HUES48 (cell line): ENCODE data around the gene SKA2.
A peak's percentile ranks its signal among the peaks of the same experiment; 100 is the strongest.
"Not testable (repeated sequence)": the region's sequence is repeated elsewhere in the genome, so short reads cannot be mapped to it uniquely, and the experiment has no call there.

Source experiments
- H3K27ac ChIP-seq: one replicate; pipeline ENCODE4 v1.7.0; 2013; ENCODE audit warnings: low read depth, low read length, inconsistent platforms
- H3K27me3 ChIP-seq: 2 replicates; pipeline ENCODE4 v1.6.1; 2013; ENCODE audit warnings: mild to moderate bottlenecking, low read length; ENCODE audit not compliant: control insufficient read depth, insufficient read depth
- H3K36me3 ChIP-seq: 2 replicates; pipeline ENCODE4 v1.6.1; 2013; ENCODE audit warnings: low read length; ENCODE audit not compliant: control insufficient read depth, insufficient read depth
- H3K4me1 ChIP-seq: 2 replicates; pipeline ENCODE4 v1.6.1; 2013; ENCODE audit warnings: mild to moderate bottlenecking, low read length; ENCODE audit not compliant: control insufficient read depth, insufficient read depth
- H3K4me3 ChIP-seq: 2 replicates; pipeline ENCODE4 v1.5.1; 2013; ENCODE audit warnings: mild to moderate bottlenecking, low read depth, low read length
- H3K9ac ChIP-seq: 2 replicates; pipeline ENCODE4 v1.6.1; 2013; ENCODE audit warnings: mild to moderate bottlenecking, low read depth, low read length, moderate library complexity
- H3K9me3 ChIP-seq: 2 replicates; pipeline ENCODE4 v1.6.1; 2013; ENCODE audit warnings: low read length; ENCODE audit not compliant: control insufficient read depth, insufficient read depth

The SKA2 gene

GRCh38 chr17:59154721-59155438 is at the start of gene SKA2:
TSS of gene SKA2 (minus strand) at chr17:59155186. CDS start at chr17:59155163, 23 bp downstream.
- Histone ChIP-seq H3K9ac (peak within 1 kb of the TSS; percentile 88), H3K27me3 (no peaks in the 10 kb centered on the region), H3K36me3 (0 out of 2 replicates have a peak, but pooled peaks cover 4% of the 10 kb centered on the region), H3K4me3 (peak within 1 kb of the TSS; percentile 68), H3K27ac (peak within 1 kb of the TSS; percentile 98), H3K4me1 (peaks cover 26% of the 10 kb centered on the region), H3K9me3 (no peaks in the 10 kb centered on the region)

- H3K36me3 ChIP-seq, result peaks cover 54% of the 10 kb centered on the region
- H3K4me1 ChIP-seq, result no peaks in the 10 kb centered on the region
- H3K4me3 ChIP-seq, result no peak overlapping the region
These were observed 47.3 kb upstream of the SKA2 start for GRCh38 chr17:59202320-59202719.

GRCh38 chr17:59199398-59199797 is 44.4 kb upstream of the SKA2 start:
- no peak overlapping the region for H3K27ac ChIP-seq
- H3K9ac ChIP-seq, result no peak overlapping the region
- H3K36me3 ChIP-seq, result peaks cover 79% of the 10 kb centered on the region
- H3K9me3 ChIP-seq, result no peaks in the 10 kb centered on the region
- no peak overlapping the region for H3K4me3 ChIP-seq
- no peaks in the 10 kb centered on the region for H3K27me3 ChIP-seq
- H3K4me1 ChIP-seq, result no peaks in the 10 kb centered on the region

More at GRCh38 chr17:59202320-59202719, 47.3 kb upstream of the SKA2 start:
- H3K9ac ChIP-seq, result no peak overlapping the region
- H3K9me3 ChIP-seq, result no peaks in the 10 kb centered on the region
- H3K27ac ChIP-seq, result no peak overlapping the region
- H3K27me3 ChIP-seq, result no peaks in the 10 kb centered on the region

- no peaks in the 10 kb centered on the region for H3K27me3 ChIP-seq
- peaks cover 79% of the 10 kb centered on the region for H3K36me3 ChIP-seq
- H3K4me3 ChIP-seq, result no peak overlapping the region
- H3K9me3 ChIP-seq, result no peaks in the 10 kb centered on the region
- H3K4me1 ChIP-seq, result no peaks in the 10 kb centered on the region
- H3K27ac ChIP-seq, result no peak overlapping the region
- H3K9ac ChIP-seq, result no peak overlapping the region
These were observed 38.4 kb upstream of the SKA2 start for GRCh38 chr17:59193336-59193862.

- no peak overlapping the region for H3K9ac ChIP-seq
- H3K27ac ChIP-seq, result no peak overlapping the region
- H3K4me3 ChIP-seq, result no peak overlapping the region
- no peaks in the 10 kb centered on the region for H3K9me3 ChIP-seq
- H3K4me1 ChIP-seq, result no peaks in the 10 kb centered on the region
- no peaks in the 10 kb centered on the region for H3K27me3 ChIP-seq
- peaks cover 77% of the 10 kb centered on the region for H3K36me3 ChIP-seq
These were observed 35.8 kb upstream of the SKA2 start for GRCh38 chr17:59190806-59191205.

GRCh38 chr17:59186850-59187249 is 31.9 kb upstream of the SKA2 start:
- H3K27me3 ChIP-seq, result no peaks in the 10 kb centered on the region
- no peak overlapping the region for H3K9ac ChIP-seq
- H3K4me3 ChIP-seq, result no peak overlapping the region
- H3K27ac ChIP-seq, result no peak overlapping the region
- peaks cover 59% of the 10 kb centered on the region for H3K36me3 ChIP-seq
- no peaks in the 10 kb centered on the region for H3K4me1 ChIP-seq
- H3K9me3 ChIP-seq, result no peaks in the 10 kb centered on the region

- Histone ChIP-seq H3K9ac (no peak overlapping the region), H3K9me3 (no peaks in the 10 kb centered on the region), H3K4me1 (no peaks in the 10 kb centered on the region), H3K4me3 (no peak overlapping the region), H3K36me3 (peaks cover 52% of the 10 kb centered on the region), H3K27me3 (no peaks in the 10 kb centered on the region), H3K27ac (no peak overlapping the region)
These were observed 31.0 kb upstream of the SKA2 start for GRCh38 chr17:59185997-59186396.

- Histone ChIP-seq H3K4me3 (no peak overlapping the region), H3K9ac (no peak overlapping the region), H3K9me3 (no peaks in the 10 kb centered on the region), H3K36me3 (peaks cover 27% of the 10 kb centered on the region), H3K27me3 (no peaks in the 10 kb centered on the region), H3K27ac (no peak overlapping the region), H3K4me1 (no peaks in the 10 kb centered on the region)
These were observed 26.5 kb upstream of the SKA2 start for GRCh38 chr17:59181481-59181880.

- peaks cover 19% of the 10 kb centered on the region for H3K36me3 ChIP-seq
These were observed 25.6 kb upstream of the SKA2 start for GRCh38 chr17:59180626-59181025.

GRCh38 chr17:59179601-59180000 is 24.6 kb upstream of the SKA2 start:
- H3K36me3 ChIP-seq, result peaks cover 13% of the 10 kb centered on the region
- not testable (repeated sequence) for H3K9ac ChIP-seq, H3K9me3 ChIP-seq, H3K27me3 ChIP-seq, H3K4me1 ChIP-seq, H3K27ac ChIP-seq, H3K4me3 ChIP-seq

More at GRCh38 chr17:59180626-59181025, 25.6 kb upstream of the SKA2 start:
- H3K9me3 ChIP-seq, result no peaks in the 10 kb centered on the region
- no peak overlapping the region for H3K27ac ChIP-seq
- H3K9ac ChIP-seq, result no peak overlapping the region
- no peaks in the 10 kb centered on the region for H3K27me3 ChIP-seq
- no peaks in the 10 kb centered on the region for H3K4me1 ChIP-seq
- H3K4me3 ChIP-seq, result no peak overlapping the region

- H3K4me3 ChIP-seq, result no peak overlapping the region
- no peak overlapping the region for H3K9ac ChIP-seq
- H3K4me1 ChIP-seq, result no peaks in the 10 kb centered on the region
- H3K36me3 ChIP-seq, result peaks cover 22% of the 10 kb centered on the region
- no peaks in the 10 kb centered on the region for H3K9me3 ChIP-seq
- no peak overlapping the region for H3K27ac ChIP-seq
- H3K27me3 ChIP-seq, result no peaks in the 10 kb centered on the region
These were observed 23.4 kb upstream of the SKA2 start for GRCh38 chr17:59178266-59178985.
